ENCODE data around the gene MEPCE. TPM values are rescaled to one million over a fixed set of nuclear protein-coding genes. Genes with fewer than 3 reads are reported as not detected.

MEPCE gene
- total RNA-seq, 6 experiments from 2014 or later, result 38.7 to 42.9 (median 41.2) TPM

- H3K9me3 Mint-ChIP-seq, result no peaks in the 10 kb centered on the region
- H3K36me3 Mint-ChIP-seq (ENCODE audit: low read depth), result peaks cover 17% of the 10 kb centered on the region; the same call in 1 of the 2 replicates
- TF ChIP-seq, protein P1, sequence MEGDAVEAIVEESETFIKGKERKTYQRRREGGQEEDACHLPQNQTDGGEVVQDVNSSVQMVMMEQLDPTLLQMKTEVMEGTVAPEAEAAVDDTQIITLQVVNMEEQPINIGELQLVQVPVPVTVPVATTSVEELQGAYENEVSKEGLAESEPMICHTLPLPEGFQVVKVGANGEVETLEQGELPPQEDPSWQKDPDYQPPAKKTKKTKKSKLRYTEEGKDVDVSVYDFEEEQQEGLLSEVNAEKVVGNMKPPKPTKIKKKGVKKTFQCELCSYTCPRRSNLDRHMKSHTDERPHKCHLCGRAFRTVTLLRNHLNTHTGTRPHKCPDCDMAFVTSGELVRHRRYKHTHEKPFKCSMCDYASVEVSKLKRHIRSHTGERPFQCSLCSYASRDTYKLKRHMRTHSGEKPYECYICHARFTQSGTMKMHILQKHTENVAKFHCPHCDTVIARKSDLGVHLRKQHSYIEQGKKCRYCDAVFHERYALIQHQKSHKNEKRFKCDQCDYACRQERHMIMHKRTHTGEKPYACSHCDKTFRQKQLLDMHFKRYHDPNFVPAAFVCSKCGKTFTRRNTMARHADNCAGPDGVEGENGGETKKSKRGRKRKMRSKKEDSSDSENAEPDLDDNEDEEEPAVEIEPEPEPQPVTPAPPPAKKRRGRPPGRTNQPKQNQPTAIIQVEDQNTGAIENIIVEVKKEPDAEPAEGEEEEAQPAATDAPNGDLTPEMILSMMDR (IDR thresholded peaks at IDR 0.05), result no peak
- H3K27me3 Mint-ChIP-seq (ENCODE audit: insufficient read depth), result peaks cover 1% of the 10 kb centered on the region; the same call in 1 of the 2 replicates
- H3K27ac Mint-ChIP-seq, result peak overlapping the region; percentile 33; the same call in 1 of the 2 replicates
- H3K4me3 Mint-ChIP-seq, result no peak overlapping the region
- peaks cover 24% of the 10 kb centered on the region for H3K4me1 Mint-ChIP-seq (ENCODE audit: low read depth)
- no peak for DNase-seq
Measured at GRCh38 chr7:100465299-100465698, 35.7 kb downstream of the MEPCE start.

- TF ChIP-seq, protein P1 (IDR thresholded peaks at IDR 0.05), result peak; percentile 75
- no peak overlapping the region for H3K4me3 Mint-ChIP-seq
- peak overlapping the region; percentile 33; the same call in 1 of the 2 replicates for H3K27ac Mint-ChIP-seq
- peaks cover 1% of the 10 kb centered on the region; the same call in 1 of the 2 replicates for H3K27me3 Mint-ChIP-seq (ENCODE audit: insufficient read depth)
- no peaks in the 10 kb centered on the region for H3K9me3 Mint-ChIP-seq
- peak; percentile 45 for DNase-seq
- H3K36me3 Mint-ChIP-seq (ENCODE audit: low read depth), result peaks cover 17% of the 10 kb centered on the region; the same call in 1 of the 2 replicates
- peaks cover 24% of the 10 kb centered on the region for H3K4me1 Mint-ChIP-seq (ENCODE audit: low read depth)
Measured at GRCh38 chr7:100465702-100466311, 36.2 kb downstream of the MEPCE start.

DNA sequence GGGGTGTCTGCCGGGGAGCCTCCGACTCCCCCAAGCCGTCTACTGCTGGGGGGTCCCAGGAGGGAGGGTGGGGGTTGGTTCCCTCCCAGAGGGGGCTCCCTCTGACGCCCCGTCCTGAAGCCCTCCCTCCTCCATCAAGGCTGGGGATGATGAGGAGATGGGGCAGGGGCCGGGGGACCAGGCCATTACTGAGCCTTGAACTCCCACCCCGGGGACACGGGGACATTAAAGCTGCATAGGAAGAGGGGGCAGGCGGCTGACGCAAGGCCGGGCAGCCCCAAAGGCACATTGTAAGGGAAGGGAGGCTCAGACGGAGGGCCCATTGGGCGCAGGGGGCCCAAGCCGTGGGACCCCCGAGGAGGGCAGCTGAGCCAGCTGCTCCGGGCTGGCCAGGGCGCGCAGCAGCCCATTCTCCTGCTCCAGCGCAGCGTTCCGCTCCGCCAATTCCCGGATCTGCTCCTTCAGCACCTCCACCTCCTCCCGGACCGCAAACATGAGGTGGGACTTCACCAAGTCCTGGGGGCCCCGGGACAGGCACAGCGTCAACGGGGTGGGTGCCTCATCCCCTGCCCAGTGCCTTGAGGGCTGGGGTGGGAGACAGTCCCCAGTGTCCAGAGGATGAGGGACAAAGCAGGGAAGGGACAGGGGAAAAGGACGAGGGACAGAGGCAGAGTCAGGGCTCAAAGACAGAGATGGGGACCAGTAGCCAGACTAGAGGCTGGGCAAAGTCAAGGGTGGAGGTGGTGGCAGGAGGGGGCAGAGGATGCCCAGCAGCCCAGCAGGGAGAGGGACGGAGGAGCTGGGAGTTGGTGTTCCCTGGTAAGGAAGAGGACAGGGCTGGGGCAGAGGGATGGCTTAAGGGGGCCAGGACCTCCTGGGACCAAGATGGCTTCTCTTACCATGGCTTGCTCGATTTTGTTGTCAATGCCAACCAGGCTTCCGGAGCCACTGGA, 37.3 kb downstream of the MEPCE start:
- no peak for DNase-seq
- H3K9me3 Mint-ChIP-seq, result no peaks in the 10 kb centered on the region
- no peak overlapping the region for H3K4me3 Mint-ChIP-seq
- peaks cover 1% of the 10 kb centered on the region; the same call in 1 of the 2 replicates for H3K27me3 Mint-ChIP-seq (ENCODE audit: insufficient read depth)
- H3K36me3 Mint-ChIP-seq (ENCODE audit: low read depth), result peaks cover 17% of the 10 kb centered on the region; the same call in 1 of the 2 replicates
- TF ChIP-seq, protein P1 (IDR thresholded peaks at IDR 0.05), result no peak
- H3K4me1 Mint-ChIP-seq (ENCODE audit: low read depth), result peaks cover 24% of the 10 kb centered on the region
- no peak overlapping the region for H3K27ac Mint-ChIP-seq

DNA sequence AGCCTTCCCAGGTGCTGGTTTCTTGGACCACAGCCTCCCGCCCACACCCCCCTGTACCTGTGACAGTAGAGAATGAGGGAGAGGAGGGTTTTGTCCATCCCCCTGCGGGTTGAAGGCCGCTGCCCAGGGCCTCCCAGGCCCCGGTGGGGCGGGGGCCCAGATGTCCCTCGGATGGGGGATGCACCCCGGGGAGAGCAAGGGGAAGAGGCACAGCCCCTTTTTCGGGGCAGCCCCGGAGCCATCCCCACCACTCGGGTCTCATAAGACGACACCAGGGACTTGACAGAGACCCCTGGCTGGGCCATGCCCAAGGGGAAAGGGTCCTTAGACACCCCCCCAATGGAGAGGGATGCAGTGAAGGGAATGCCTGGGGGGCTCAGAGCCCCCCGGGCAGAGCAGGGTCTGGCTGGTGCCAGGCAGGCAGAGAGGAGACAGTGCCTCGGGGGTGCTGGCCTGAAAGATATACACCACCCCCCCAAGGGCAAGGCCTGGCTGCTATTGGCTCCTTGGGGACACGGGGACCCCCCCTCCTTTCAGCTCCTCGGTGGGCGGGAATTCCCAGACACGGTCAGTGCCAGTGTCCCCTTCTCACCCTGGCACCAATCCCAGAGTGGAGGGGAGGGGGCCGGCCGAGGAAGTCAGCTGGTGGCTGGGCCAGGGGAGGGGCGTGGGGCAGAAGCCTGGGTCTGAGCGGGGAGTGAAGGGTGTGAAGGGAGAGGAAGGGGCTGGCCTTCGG, 38.2 kb downstream of the MEPCE start:
- H3K9me3 Mint-ChIP-seq, result no peaks in the 10 kb centered on the region

More for the DNA sequence above, 38.2 kb downstream of the MEPCE start:
- no peak overlapping the region for H3K27ac Mint-ChIP-seq
- peaks cover 17% of the 10 kb centered on the region; the same call in 1 of the 2 replicates for H3K36me3 Mint-ChIP-seq (ENCODE audit: low read depth)
- no peak for DNase-seq
- peaks cover 24% of the 10 kb centered on the region for H3K4me1 Mint-ChIP-seq (ENCODE audit: low read depth)
- H3K27me3 Mint-ChIP-seq (ENCODE audit: insufficient read depth), result peaks cover 1% of the 10 kb centered on the region; the same call in 1 of the 2 replicates
- TF ChIP-seq, protein P1 (IDR thresholded peaks at IDR 0.05), result no peak
- no peak overlapping the region for H3K4me3 Mint-ChIP-seq
